GM19452 (cell line): ENCODE data around the gene CCDC102B.
"Not testable (repeated sequence)": the region's sequence is repeated elsewhere in the genome, so short reads cannot be mapped to it uniquely, and the experiment has no call there.

ENCODE experiments used
- ATAC-seq: cut with Tn5 transposase; IDR thresholded peaks from one replicate; pipeline ENCODE4 v1.9.1; 2021; ENCODE audit not compliant: unreplicated experiment

Gene CCDC102B

DNA sequence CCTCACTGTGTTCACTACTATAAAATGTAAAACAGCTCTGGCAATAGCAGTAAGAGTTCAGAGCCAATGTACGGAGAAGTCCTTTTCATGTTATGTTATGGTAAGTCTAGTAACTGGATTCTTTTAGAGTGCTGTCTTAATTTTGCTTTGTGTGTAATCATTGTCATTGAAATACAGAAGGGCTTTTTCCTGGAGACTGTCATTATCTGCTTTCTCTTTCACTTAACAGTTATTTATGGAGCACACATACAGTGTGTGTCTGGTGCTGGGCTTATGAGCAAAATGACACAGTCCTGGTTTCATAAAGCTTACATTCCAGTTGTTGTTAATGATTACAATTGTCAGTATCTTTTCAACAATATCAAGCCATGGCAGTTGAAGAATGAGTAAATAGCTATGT is 95.5 kb downstream of the CCDC102B start:
- ATAC-seq = peak; percentile 54

DNA sequence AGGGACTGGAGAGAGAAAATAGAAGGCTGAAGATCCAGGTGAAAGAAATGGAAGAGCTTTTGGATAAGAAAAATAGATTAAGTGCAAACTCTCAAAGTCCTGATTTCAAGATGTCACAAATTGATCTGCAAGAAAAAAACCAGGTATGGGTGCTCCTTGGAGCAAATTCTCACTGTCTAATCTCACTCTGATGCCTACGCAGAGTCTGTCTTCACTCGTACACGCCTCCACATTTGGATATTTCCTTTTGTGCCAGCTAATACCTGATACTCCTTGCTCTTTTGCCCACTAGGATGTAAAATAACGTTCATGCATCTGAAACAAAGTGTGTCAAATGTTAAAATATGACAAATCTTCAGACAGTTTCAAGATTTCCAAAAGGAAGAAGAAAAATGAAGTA is 99.4 kb downstream of the CCDC102B start:
- ATAC-seq = no peak

DNA sequence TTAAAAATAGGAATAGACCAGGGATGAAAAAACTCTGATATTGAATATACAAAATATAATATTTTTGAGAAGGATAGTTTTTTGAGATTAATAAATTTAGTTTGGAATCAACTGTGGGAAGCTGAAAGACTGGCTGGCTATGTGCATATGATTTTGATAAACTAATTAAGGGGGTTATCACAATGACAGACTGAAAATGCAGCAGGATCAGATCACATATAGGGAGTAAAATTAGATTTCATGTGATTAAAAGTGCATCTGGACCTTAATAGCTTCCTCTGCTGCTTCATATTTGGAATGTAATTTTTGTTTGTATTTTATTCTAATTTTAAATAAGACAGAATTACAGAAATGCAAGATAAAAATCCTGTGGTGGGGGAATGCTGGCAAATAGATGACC is 111.7 kb downstream of the CCDC102B start:
- no peak for ATAC-seq

DNA sequence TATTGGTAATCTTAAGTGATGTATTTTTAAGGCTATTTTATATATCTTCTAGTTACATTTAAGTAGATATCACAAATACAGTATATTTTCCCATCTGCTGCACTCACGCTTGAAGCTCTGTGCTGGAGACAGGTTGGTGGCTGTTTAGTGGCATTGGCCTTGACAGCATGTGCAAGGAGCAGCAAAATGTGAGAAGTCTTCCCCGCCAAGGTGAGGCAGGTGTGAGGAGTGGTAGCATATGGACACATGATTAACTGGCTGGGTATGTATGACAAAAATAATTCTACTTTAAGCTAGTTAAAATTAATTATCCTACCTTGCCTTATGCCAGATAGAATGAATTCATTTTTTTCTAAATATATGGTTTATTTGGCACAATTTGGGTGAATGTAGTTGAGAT is 117.2 kb downstream of the CCDC102B start:
- ATAC-seq = no peak

DNA sequence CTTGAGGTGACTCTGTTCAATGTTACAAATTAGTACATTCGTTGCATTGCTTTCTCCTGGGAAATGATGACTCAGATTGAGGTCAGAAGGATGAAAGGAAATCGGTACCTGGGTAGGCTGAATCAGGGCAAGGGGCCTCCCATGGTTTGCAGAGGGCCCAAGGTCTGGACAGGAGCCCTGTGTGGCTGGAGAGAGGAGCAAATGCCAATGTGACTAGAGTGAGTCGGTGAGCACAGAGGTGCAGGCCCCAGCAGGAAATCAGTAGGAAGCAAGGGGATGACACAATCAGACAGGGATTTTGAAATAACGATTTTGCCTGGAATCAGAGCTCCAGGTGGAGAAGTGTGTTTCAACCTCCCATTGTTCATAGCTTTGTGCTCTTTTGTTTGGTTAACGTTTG is 118.9 kb downstream of the CCDC102B start:
- ATAC-seq = no peak

DNA sequence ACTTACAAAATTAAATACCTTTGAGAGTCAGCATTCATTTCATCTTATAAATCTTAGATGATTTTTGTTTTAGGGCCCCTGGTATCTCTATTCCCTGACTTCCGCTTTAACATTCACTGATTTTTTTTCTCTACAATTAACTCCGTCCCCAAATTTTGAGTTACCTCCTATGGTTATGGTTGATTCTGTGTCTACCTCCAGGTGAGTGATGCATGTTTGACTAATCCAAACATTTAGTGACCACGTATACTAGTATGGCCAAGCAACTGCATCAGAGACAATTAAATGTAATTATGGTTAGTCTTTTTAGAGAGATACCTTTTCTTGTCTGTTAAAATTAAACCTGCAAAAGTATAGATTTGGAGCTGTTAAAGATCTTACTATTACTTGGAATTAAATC is 120.3 kb downstream of the CCDC102B start:
- no peak for ATAC-seq

DNA sequence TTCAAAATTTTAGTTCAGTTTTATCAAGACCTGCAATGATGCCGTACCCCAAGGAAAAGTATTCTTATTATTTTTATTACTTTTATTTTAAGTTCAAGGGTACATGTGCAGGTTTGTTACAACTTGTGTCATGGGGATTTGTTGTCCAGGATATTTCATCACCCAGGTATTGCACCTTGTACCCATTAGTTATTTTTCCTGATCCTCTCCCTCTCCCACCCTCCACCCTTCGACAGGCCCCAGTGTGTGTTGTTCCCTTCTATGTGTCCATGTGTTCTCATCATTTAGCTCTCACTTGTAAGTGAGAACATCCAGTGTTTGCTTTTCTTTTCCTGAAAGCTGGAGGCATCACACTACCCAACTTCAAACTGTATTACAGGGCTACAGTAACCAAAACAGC is 122.0 kb downstream of the CCDC102B start:
- ATAC-seq = no peak

DNA sequence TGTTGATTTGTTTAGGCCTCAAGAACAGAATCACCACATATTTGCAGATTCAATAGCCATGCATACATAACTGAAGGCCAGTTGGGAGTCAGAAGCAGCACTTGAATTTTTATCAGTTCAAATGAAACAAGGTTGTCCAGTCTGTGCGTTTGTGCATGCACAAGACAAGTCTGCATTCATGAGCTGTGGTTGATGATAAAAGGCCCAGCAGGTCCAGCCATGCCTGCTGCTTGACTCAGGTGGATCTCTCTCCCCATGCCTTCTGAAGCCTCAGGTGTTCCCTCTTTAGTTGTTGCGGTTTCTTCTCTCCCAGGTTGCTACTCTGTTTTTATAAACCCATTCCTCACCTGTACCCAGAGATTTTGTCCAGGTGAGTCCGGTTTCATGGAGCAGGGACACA is 124.5 kb downstream of the CCDC102B start:
- ATAC-seq = no peak

DNA sequence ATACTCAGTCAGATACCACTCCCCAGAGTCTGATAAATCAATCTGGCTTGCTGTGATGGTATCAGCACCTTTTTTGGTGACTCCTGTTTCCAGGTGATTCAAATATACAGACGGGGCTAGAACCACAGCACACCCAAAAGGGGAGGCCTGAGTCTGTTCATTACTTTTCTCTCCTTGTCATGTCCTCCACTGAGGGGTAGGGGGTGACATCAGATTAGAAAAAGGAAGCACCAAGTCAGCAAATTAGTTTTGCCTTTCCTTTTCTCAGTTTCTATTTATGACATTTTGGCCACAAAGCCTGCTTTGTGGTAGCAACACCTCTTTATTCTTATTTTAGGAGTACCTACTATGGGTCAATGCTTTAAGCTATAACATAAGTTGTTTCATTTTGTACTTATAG is 127.4 kb downstream of the CCDC102B start:
- peak; percentile 86 for ATAC-seq

DNA sequence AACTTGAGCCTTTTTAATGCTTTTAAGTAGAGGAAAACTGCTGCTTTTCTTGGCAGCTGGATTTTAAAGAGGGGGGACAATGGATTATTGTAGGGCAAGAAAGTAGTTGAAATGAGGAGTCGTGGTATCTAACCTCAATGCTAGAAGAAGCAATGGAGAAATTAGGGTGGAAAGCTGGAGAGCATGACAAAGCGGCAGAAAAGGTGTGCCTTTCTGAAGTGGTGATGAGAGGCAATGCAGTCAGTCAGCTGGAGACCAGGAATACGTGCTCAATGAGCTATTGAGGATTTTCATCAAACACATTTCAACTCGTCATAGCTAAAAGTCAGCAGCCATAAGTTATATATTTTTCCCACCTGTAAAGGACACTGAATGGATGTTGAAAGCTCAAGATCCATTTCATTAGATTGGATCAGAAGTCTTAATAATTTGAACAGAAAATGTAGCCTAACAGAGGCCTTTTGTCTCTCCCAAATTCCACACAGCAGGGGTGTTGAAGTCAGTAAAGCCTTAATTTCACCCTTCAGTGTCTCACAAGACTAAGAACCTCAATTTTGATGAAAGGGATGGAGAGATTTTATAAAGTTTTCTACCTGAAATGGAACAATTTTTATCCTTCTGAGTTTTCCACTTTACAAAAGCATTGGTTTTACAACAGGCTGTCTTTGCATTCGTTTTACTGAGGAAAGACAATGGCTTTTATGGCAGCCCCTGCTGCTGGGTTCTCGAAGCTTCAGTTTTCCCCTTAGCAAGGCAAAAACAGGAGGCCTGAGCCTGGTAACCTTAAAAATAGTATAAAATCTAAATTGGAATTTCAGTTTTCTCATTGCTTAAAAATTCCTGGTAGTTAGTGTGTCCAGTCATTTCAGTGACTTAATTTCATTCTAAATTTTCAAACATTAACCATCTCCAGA is 131.1 kb downstream of the CCDC102B start:
- ATAC-seq = no peak

DNA sequence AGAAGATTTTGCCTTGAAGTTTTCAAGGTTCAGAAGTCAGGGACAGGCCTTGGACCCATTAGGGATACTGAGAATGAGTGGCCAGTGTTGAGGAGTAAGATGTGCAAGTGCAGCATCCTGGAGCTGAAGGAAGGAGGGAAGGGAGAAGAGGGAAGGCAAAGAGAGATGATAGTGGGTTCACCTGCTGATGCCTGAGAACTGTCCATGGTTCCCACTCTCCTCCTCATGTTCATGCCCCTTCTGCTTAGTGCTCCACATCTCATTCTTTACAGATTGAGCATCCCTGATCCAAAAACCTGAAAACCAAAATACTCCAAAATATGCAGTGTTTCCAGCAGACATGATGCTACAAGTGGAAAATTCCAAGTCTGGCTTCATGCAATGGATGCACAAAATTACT is 137.8 kb downstream of the CCDC102B start:
- no peak for ATAC-seq

DNA sequence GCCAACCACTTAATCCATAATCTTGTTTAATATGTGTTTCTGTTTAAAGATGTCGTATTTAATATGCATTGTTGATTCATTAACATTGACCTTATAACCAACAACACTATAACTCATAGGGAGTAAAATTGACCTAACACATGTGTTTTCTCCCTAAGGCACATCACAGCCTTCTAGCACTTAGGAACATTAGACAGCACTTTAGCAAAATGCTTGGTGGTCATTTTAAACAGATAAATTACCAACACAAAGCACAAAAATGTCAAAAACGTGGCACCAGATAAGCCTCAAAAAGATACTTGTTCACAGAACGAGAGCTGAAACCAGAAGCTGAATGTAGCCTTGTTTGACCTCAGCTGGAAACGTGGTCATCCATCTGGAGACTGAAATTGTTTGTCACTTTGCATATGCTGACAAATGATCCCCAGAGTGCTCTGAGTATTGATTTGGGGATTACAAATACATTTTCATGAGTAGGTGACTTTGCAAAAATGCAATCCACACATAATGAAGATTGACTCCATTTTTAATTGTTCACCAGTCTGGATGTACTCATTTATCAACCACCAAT is 139.2 kb downstream of the CCDC102B start:
- peak; percentile 63 for ATAC-seq

DNA sequence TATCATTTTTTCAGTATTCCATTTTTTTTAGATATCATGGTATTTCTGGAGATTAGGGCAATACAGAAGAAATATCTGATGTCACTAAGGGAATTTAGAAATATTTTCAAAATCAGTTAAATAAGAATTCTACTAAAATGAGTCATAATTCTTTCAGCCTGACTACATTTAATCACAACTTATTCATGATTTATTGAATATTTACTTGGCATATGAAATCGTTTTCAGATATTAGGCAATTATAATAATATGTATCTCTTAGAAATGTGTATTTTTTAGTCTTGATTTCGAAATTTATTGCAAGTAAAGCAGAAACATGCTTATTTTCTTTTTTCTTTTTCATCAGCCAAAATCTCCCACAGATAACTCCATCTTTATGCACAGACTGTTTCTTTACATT is 142.2 kb downstream of the CCDC102B start:
- no peak for ATAC-seq

DNA sequence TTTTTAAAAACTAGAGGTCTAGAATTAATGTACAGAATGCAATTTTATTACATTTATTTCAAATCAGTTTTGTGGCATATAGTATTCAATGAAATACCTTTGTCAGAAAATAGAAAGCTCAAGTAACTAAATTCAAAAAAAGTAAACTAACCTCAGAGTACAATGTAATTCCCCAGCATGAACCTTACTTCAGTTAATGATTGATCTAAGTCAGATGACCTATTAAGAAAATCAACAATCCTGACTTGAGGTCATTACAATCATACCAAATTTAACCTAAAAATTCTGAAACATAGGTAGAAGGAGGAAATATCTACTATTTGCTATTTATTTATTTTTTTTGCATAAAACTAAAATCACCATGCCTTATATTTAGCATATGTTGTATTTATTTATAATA is 142.9 kb downstream of the CCDC102B start:
- ATAC-seq = no peak

DNA sequence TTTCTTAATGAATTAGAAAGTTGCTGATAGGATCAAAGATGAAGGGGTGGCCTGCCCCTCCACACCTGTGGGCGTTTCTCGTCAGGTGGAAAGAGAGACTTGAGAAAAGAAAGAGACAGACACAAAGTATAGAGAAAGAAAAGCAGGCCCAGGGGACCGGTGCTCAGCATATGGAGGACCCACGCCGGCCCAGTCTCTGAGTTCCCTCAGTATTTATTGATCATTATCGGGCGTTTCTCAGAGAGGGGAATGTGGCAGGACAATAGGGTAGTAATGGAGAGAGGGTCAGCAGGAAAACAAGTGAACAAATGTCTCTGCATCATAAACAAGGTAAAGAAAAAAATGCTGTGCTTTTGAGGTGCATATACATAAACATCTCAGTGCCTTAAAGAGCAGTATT is 144.3 kb downstream of the CCDC102B start:
- no peak for ATAC-seq

DNA sequence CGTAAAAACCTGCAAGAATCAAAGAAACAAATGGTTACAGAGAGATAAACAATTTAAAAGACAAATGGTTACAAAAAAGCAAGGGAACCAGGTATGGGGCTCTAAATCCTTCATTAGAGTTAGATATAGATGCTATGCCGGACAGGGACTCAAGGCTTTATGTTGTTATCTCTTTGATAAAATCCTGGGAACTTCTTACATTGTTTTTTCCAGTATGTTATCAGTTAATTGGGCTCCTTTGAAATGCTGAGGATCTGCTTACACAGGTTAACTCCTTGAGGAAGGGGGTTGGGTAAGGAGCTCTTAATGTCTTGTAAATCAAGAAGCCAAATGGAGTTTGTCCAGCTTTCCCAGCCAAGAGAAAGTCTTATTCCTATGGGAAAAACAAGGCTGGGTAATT is 146.0 kb downstream of the CCDC102B start:
- ATAC-seq = not testable (repeated sequence)

DNA sequence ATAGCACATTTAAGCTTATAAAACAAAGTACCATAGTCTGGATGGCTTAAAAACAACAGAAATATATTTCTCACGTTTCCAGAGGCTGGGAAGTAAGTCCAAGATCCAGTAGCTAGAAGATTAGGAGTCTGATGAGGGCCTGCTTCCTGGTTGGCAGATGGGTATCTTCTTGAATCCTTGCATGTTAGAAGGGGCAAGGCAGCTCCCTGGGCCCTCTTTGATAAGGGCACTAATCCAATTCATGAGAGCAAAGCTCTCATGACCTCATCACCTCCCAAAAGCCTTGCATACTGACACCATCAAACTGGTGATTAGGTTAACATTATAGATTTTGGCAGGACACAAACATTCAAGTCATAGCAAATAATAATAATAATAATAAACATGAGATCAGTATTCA is 146.4 kb downstream of the CCDC102B start:
- no peak for ATAC-seq

DNA sequence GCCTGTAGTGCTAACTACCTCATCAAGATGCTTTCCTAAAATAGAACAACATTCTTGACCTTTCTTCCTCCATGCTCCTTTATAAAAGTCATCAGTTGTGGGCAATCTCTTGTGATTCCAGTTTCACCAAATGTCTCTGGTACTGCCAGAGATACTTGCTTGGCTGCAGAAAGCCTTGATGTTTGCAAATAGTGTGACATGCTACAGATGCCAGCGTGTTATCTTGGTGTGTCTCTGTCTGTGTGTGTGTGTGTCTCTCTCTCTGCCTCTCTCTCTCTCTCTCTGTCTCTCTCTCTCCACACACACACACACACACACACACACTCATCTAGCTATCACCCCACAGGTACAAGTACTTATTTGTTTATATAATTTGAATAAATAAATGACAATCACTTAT is 146.9 kb downstream of the CCDC102B start:
- no peak for ATAC-seq

DNA sequence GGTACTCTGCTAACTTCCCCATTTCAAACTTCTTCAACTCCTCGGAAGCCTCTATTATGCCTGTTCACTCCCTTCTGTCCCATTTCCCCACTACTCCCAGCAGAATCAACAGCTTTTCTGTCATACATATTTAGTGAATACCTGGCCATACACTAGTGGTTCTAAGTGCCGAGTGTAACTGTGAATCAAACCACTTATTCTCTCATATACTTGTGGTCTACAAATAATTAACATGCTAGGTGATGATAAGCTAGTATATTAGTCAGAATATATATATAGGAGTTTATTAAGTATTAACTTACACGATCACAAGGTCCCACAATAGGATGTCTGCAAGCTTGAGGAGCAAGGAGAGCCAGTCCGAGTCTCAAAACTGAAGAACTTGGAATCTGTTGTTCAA is 150.7 kb downstream of the CCDC102B start:
- ATAC-seq = no peak

DNA sequence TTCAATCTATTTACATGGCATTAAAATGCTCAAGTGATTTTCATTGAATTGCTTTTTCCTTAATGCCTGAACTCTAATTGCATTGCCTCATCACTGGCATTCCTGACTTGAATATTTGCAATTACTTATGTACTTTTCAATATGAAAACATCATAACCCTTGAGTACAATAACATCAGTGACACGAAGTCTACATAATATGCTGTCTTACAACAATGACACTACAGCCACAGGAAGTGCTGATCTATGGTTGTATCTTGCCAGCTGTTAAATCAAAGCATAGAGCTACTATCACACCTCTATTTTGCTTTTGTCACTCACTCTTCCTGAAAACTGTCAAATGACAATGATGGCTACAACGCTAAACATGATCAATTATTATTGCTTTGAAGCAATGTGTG is 156.9 kb downstream of the CCDC102B start:
- ATAC-seq = no peak

DNA sequence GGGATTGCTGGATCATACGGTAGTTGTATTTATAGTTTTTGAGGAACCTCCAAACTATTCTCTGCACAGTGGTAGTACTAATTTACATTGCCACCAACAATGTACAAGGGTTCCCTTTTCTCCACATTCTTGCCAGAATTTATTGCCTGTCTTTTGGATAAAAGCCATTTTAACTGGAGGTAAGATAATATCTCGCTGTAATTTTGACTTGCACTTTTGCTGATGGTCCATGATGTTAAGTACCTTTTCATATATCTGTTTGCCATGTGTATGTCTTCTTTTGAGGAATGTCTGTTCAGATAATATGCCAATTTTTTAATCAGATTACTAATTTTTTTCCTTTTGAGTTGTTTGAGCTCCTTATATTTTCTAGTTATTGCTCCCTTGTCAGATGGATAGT is 158.8 kb downstream of the CCDC102B start:
- no peak for ATAC-seq

DNA sequence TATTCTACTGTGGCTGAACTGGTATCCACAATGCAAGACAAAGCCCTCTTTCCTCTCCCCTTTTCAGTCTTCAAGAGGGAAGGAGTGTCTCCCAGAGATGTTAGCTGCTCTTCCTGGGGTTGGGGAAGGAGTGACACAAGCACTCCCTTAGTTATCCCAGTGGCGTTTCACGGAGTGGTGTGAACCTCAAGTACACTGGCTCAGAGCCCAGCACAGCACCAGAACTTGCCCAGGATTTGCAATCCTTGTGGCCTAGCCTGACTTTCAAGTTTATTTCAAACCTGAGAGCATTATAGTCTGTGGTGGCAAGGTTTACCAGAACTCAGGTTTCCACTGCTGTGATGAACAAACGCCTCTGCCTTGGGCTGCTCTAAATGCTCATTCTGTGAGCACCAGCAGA is 162.5 kb downstream of the CCDC102B start:
- no peak for ATAC-seq

DNA sequence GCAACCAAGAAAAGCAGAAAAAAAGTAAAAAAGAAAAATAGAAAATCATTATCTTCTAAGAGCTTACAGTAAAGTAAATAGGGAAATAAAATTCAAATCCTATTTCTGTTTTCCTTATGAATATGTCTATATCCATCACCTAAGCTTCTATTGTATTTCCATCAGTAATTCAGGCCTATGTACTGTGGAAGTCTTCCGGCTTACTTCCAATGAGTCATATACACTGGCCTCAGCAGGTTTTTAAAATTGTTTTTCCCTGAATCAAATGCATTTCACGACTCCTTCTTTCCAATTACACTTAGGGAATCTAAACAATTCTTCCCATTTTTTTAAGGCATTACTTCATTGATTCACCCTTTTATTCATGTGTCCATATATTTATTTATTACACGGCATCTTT is 164.7 kb downstream of the CCDC102B start:
- no peak for ATAC-seq
